ENCODE data around the gene NDUFAF4. TPM values are rescaled to one million over a fixed set of nuclear protein-coding genes. Genes with fewer than 3 reads are reported as not detected.

The NDUFAF4 gene
- total and polyA plus RNA-seq, 7 donors = 15.1 to 38.1 (median 29.9) TPM

- Histone ChIP-seq H3K4me1 (peaks cover 0 to 12% (median 9%) of the 10 kb centered on the region in 4 donors), H3K27me3 (no peaks in the 10 kb centered on the region), H3K4me3 (no peak overlapping the region), H3K9me3 (peaks cover 0 to 4% (median 0%) of the 10 kb centered on the region in 4 donors), H3K36me3 (no peaks in the 10 kb centered on the region), H3K27ac (no peak overlapping the region)
- intact Hi-C loops (cut with DNase I) = no loop called here
- 34 to 51% methylated on average over 2 of the region's 2 CpGs for WGBS, 2 donors
- no peak for TF ChIP-seq POLR2A (IDR thresholded peaks at IDR 0.05)
- TF ChIP-seq POLR2AphosphoS5 (IDR thresholded peaks at IDR 0.05) = no peak
- no peak for TF ChIP-seq CTCF (IDR thresholded peaks at IDR 0.05)
- no peak for TF ChIP-seq EP300 (IDR thresholded peaks at IDR 0.05)
- DNase-seq = no peak
Observed at GRCh38 chr6:96841345-96841744, 56.3 kb downstream of the NDUFAF4 start.

Small RNAs within 50 kb of the gene (small RNA-seq; reads per million reads assigned to genes)
- 0 reads per million in 3 donors for gene RN7SL509P

Other genes starting within 250 kb of the NDUFAF4 start
- gene GPR63, start 60.4 kb downstream of the NDUFAF4 start, total RNA-seq = 1 to 10 TPM in 3 of 4 donors, under 1 TPM in 1; 0.83 to 1.8 (median 1.3) TPM
- gene GPR63, start 60.4 kb downstream of the NDUFAF4 start, polyA plus RNA-seq = under 1 TPM; under 0.01 to 0.73 (median 0.46) TPM
- 1 to 10 TPM in 1 of 4 donors, under 1 TPM in 2, not detected in 1; 0.27 to 2.3 (median 0.71) TPM for gene KLHL32, start 26.8 kb upstream of the NDUFAF4 start, total RNA-seq
- 1 to 10 TPM in 1 of 3 donors, under 1 TPM in 2; 0.32 to 3.0 (median 0.60) TPM for gene KLHL32, start 26.8 kb upstream of the NDUFAF4 start, polyA plus RNA-seq

All from sigmoid colon (tissue), 7 donors.